Peyer's patch (tissue), 4 donors: ENCODE results near the gene NQO2.
"Not testable (repeated sequence)": the region's sequence is repeated elsewhere in the genome, so short reads cannot be mapped to it uniquely, and the experiment has no call there.

Experiments used
- POLR2A ChIP-seq, 2 donors: fragments of 450-650 bp; IDR thresholded peaks; one replicate each; pipeline ENCODE4 v1.5.1; 2017; ENCODE audit warnings: antibody characterized with exemption in 2 of 2, mild to moderate bottlenecking in 2 of 2, moderate library complexity in 2 of 2
- TF ChIP-seq, protein P1 (sequence below), 6 experiments: fragments of 450-650 bp in 4 of 6; fragments of 200-600 bp in 2 of 6; sonication (generic) in 1 of 6; IDR thresholded peaks; one replicate each; pipeline ENCODE4 v1.5.1; 2017 to 2019; ENCODE audit warnings: antibody characterized with exemption in 6 of 6, mild to moderate bottlenecking in 3 of 6, moderate library complexity in 1 of 6

DNA sequence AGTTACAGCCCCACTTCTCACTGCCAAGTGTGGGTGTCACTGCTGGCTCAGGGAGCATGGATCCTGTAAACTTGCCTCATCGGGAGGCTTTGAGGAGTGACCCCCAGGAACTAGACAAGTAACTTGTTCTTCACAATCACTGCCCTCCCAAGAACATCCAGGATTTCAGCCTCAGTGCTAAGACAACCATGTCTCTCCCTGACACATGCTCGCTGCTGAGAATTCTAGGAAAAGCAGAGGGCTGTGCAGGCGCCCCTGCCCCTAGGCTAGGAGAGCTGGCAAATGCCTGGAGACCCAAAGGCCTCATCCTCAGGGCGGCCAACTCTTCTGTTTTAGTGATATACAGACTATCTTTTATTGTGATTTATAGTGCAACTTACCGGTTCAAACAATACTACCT lies 3.5 kb downstream of the NQO2 start:
- TF ChIP-seq, protein P1, sequence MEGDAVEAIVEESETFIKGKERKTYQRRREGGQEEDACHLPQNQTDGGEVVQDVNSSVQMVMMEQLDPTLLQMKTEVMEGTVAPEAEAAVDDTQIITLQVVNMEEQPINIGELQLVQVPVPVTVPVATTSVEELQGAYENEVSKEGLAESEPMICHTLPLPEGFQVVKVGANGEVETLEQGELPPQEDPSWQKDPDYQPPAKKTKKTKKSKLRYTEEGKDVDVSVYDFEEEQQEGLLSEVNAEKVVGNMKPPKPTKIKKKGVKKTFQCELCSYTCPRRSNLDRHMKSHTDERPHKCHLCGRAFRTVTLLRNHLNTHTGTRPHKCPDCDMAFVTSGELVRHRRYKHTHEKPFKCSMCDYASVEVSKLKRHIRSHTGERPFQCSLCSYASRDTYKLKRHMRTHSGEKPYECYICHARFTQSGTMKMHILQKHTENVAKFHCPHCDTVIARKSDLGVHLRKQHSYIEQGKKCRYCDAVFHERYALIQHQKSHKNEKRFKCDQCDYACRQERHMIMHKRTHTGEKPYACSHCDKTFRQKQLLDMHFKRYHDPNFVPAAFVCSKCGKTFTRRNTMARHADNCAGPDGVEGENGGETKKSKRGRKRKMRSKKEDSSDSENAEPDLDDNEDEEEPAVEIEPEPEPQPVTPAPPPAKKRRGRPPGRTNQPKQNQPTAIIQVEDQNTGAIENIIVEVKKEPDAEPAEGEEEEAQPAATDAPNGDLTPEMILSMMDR (IDR thresholded peaks at IDR 0.05): not testable (repeated sequence)
- TF ChIP-seq POLR2A (IDR thresholded peaks at IDR 0.05): not testable (repeated sequence)
